GM18873 (cell line): ENCODE measurements around the gene RGS7.
"Not testable (repeated sequence)": the region's sequence is repeated elsewhere in the genome, so short reads cannot be mapped to it uniquely, and the experiment has no call there.

Source experiments
- ATAC-seq: cut with Tn5 transposase; IDR thresholded peaks from one replicate; pipeline ENCODE4 v1.9.1; 2021; ENCODE audit warnings: mild to moderate bottlenecking, moderate library complexity, moderate number of reproducible peaks; ENCODE audit not compliant: unreplicated experiment, low FRiP score

The RGS7 gene

DNA sequence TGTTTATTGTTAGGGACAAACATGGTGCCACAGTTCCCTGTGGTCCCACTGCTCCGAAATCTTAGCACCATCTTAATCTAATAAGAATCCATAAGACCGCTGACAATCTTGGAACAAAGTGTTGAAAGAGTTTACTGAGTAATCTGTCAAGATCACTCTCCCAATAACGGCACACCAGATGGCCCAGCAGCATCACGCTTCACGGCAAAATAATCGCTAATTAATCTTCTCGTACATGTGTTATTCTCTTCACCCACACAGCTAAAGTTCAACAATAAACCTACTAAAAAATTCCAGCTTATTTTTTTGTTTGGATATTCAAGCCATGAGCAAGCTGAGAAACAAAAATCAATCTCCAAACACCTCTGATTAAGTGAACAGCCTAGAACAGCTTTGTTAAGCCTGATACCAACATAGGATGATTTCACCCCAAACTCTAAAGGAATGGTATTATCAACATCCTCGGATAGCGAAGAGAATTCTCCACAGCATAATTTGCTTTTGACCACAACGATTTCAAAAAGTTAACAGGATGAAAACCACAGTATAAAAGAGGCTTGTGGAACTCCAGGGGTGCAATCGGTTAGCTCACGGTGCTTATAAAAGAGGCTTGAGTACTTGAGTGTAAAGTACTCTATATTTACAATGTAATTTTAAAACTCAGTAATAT, 415.2 kb downstream of the RGS7 start:
- no peak for ATAC-seq

DNA sequence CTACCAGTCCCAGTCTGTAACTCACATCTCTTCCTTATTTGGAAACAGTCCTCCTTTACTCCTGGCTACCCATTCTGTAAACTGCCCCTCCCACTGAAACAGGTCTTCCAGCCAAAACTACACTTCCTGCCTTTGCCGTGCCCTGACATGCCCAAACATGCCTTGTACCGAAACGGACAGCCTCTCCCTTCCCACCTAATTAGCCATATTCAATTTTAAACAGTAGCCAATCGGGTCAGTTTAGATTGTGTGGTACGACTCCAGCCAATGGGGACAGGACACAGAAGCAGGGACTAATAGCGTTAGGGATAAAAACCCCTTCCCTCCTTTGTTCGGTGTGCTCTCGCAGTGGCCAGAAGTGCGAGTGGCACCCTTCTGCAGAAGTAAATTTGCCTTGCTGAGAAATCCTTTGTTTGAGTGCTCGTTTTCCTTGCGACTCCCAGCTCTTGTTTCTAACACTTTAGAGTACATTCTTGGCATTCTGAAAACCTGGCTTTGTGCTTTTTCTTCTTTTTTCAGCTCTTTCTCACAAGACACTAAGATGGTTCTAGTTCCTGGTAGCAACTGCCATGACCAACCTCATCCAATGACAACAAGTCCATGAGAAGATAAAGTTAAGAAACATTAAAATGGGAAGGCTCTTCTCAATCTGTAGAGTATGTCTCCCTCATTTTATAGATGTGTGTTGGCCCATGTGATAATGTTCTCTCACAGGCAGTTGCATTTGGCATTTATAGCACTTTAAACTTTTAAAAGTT, 419.9 kb downstream of the RGS7 start:
- no peak for ATAC-seq

DNA sequence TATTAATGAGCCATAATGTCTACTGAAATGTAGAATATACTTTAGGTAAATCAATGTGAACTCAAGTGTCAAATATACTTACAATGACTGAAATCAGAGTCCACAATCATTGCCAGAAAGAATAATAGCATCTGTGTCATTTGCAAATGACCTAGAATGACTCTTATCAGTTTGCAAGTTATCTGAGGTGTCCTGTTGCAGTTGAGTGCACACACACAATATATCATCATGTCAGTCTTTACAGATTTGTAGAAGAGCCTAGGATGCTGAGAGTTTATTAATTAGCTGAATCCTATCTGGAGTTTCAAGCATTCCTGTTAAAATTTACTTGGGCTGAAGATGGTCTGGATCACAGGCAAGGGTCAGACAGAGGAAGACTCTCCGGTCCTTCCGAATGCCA, 421.1 kb downstream of the RGS7 start:
- no peak for ATAC-seq

DNA sequence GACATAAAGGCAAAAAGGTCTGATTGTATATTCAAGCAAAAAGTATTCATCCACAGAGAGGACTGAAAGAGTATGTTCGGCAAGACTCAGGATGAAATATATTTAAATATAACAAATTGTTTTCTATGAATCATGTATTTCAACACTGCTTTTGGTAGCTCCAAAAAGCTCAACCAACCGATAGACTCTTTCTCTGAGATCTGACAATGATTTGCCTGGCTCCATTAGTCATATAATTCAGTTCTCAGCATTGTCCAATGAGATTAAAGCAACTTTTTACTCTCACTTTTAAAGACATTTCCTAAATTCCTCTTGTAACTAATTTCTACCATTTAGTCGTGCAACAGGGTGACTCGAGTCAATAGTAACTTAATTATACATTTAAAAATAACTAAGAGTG, 426.0 kb downstream of the RGS7 start:
- no peak for ATAC-seq

DNA sequence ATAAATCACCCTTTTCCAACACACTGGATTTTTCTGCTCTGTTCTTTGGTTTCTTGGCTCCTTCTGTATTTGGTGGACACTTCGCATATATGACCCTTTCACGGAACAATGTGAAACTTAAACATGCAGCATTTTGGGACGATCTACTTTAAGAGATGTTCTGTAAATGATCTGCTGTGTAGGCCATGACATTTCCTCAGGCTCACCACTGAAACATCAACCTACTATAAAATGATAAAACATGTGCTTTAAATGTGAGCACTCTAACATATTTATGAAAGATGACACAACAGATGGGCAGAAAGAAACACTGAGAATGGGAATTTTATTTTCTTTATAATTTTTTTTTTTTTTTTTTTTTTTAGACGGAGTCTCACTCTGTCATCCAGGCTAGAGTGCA, 428.7 kb downstream of the RGS7 start:
- no peak for ATAC-seq

DNA sequence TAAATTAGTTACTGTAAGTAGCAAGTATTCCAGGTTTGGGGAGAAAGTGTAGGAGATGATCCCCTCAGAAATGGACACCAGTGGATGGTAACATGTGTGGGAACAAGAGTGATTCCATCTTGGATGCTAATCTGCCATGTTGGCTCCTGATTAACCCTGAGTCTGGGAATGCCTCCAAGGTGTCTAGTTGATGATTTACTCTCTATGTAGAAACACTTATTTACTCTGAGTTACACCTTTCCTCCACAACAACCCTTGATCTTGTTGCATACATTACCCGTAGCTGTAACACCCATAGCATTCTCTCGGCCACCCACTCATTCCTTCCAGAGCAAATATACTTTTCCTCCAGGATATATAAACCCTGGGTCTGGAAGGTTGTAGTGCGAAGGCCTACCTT, 429.2 kb downstream of the RGS7 start:
- no peak for ATAC-seq

DNA sequence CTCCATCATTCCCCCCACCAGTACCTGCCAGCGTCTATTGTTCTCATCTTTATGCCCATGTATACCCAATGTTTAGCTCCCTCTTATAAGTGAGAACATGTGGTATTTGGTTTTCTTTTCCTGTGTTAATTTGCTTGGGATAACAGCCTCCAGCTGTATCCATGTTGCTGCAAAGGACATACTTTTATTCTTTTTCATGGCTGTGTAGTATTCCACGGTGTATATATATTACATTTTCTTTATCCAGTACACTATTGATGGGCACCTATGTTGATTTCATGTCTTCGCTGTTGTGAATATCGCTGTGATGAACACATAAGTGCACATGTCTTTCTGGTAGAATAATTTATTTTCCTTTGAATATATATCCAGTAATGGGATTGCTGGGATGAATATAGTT, 431.7 kb downstream of the RGS7 start:
- no peak for ATAC-seq

DNA sequence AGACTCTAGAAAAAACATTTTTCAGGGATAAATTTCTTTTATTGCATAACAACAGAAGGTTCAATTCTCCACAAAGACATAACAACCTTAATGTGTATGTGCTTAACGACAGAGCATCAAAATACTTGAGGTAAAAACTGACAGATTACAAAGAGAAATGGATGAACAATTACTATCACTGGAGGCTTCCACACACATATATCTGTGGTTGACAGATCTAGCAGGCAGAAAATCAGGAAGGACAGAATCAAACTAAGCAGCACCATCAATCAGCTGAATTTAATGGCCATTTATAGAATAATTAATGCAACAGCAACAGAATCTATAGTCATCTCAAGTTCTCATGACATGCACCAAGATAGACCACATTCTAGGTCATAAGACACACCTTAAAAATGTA, 439.0 kb downstream of the RGS7 start:
- no peak for ATAC-seq

DNA sequence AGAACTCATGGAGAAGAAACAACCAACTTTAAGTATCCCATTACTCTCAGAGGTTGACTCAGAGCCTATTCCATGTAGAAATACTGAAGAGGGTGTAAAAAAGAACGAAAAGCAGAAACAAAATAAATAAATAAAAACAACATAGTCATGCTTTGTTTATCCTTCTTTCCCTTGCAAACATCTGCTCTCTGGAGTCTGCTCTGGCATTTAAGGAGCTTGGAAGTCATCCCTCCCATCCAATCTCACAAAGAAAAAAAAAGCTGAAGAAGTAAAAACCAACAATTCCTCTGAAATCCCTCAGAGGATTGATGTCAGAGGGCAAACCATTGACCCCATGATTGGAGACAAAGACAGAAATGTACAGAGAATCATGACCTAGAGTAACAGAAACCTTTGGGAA, 442.5 kb downstream of the RGS7 start:
- no peak for ATAC-seq

DNA sequence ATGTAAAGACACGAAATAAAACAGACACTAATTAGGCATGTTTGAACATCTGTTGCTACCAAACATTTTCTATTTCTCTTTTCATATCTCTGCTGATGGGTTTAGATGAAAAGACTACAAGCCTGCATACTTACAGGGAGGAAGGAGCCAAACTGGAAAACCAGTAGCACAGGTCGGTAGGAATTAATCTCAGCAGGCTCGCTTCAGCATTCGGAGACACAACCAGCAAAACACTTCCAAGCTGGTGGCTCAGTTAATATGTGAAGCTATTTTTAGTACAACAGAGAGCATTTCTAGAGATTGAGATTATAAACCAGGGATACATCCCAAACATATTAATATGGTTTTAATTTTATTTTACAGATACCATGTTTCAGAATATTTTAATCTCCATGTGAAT, 444.2 kb downstream of the RGS7 start:
- no peak for ATAC-seq

DNA sequence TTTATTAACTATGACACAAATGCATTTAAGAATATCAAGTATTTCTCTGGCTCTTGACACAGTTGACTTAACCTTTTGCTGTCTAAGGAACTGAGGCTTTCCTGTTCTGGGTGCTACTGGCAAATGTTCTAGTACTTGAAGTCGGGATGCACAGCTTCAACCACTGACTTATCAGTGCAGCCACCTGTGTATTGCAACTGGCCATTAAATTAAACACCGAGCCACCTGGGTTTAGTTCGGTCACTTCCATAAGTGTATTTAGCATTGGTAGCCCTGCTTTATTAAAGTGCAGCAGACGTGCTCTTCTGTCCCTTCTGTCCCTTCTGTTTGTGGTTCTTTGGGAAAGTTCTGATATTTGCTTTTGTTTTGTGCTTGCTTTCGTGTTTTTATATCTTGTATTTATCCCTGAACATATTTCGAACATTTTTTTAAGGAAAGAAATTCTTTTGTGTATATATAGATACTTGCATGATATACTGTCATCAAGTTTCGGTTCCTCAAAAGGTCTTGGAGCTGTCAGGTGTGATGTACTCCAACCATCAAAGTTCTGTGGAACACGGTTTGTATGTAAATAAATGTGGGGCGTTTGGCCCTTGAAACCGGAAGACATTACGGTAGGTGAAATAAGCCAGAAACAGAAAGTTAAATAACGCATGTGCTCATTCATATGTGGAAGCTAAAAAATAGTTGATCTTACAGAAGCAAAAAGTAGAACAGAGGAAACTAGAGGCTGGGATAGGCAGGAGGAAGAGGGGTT, 447.1 kb downstream of the RGS7 start:
- ATAC-seq = no peak

DNA sequence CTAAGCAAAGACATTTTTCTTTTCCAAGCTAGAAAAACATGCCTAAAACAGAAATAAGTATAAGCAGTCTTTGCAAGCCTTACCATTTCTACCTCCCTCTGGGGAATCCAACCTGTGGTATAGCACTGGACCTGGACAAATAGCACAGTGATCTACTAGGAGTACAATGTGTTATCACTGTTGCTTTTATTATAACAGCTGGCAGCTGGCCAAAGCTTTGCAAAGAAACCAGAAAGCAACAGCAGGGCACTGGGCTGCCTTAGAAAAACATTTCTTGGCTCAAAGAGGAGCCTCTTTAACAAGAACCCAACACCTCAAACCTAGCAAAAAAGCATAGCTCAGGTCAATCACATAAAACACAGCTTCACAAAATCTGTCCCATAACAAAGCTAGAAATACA, 450.5 kb downstream of the RGS7 start:
- ATAC-seq = no peak

DNA sequence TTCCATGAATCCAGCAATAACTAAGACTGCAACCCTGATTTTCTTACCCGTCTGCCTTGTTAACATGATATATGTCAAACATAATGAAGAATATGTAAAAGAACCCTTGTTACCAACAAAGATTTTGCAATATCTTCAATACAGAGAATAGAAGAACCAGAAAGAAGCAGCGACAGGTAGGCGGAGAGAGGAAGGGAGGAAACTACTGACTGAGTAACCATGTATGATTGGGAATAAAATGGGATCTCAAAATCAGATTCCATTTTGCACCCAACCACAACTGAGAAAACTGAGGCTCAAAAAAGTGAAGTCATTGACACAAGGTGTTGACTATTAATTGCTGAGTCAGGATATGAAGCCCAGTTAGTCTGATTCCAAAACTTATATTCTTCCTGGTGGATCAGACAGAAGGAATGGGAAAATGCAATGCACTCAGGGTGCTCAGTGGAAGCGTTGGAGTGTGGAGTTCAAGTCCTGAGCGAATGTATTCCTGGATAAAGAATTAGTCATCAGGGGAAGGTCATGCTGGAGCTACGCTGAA, 451.7 kb downstream of the RGS7 start:
- no peak for ATAC-seq

DNA sequence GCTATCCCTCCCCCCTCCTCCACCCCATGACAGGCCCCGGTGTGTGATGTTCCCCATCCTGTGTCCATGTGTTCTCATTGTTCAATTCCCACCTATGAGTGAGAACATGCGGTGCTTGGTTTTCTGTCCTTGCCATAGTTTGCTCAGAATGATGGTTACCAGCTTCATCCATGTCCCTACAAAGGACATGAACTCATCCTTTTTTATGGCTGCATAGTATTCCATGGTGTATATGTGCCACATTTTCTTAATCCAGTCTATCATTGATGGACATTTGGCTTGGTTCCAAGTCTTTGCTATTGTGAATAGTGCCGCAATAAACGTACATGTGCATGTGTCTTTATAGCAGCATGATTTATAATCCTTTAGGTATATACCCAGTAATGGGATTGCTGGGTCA, 461.6 kb downstream of the RGS7 start:
- ATAC-seq = not testable (repeated sequence)

DNA sequence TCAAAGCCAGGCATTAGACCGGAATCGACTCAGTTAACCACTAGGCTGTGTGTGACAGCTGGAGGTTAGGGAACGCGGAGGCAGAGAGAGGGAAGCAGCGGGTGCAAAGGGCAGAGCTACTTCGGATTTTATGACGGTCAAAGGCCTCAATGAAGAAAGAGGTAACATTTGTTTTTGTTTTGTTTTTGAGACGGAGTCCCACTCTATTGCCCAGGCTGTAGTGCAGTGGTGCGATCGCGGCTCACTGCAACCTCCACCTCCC, 468.3 kb downstream of the RGS7 start:
- ATAC-seq = no peak

DNA sequence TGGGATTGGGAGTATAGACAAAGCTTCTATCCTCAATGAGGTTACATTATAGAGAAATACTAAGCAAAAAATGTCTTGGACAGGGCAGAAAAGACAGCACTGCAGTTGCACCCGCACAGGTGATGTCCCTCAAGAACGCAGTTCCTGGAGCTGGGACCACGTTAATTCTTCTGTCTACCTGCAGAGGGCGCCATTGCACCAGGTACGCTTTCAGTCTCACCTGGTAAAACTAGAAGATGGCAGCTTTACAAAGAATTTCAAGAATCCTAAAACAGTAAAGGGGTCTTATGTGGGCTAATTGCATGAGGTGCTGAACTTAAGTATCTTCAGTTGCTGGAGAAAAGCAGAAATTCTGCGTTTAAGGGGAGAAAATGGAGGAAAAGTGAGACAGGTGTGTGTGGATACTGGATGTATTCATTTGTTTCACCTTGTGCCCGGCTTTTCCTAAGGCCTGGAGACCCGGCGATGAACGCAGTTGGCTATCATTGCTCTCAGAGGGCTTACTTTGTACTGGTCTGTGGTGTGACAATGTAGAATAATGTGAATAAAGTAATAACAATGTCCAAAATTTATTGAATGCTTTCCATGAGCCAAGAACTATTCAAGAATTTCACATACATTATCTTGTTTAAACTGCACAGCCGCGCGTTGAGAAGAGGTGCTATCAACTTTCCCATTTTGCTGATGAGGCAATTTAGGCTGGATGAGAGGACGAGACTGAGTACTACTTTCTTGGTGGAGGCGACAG, 468.8 kb downstream of the RGS7 start:
- ATAC-seq = no peak

DNA sequence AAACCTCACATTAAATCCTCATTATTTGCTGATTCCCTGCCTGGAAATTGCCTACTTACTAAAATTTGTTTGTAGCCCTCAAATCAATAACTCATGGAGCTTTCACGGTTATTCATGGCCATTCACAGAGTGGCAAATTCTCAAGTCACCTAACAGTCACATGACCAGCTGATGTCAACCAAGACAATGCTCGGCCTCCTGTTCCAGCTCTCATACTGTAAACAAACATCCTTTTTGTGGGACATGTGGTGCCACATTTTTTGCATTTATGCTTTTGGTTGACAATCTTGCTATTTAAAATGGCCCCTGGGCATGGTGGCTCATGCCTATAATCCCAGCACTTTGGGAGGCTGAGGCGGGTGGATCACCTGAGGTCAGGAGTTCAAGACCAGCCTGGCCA, 473.5 kb downstream of the RGS7 start:
- ATAC-seq = no peak

DNA sequence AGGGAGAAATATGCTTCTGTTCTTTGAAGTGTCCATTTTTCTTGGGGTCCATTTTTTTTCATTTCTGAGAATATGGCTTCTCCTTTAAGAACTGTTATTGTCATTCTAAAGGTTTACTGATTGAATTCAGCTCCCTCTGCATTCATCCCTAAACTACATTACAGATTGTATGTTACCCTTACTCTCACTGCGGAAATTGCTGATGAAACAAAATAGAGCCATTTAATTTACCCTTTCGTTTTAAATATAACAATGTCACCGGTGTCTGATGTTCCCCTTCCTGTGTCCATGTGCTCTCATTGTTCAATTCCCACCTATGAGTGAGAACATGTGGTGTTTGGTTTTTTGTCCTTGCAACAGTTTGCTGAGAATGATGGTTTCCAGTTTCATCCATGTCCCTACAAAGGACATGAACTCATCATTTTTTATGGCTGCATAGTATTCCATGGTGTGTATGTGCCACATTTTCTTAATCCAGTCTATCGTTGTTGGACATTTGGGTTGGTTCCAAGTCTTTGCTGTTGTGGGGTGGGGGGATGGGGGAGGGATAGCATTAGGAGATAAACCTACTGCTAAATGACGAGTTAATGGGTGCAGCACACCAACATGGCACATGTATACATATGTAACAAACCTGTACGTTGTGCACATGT, 474.2 kb downstream of the RGS7 start:
- not testable (repeated sequence) for ATAC-seq

DNA sequence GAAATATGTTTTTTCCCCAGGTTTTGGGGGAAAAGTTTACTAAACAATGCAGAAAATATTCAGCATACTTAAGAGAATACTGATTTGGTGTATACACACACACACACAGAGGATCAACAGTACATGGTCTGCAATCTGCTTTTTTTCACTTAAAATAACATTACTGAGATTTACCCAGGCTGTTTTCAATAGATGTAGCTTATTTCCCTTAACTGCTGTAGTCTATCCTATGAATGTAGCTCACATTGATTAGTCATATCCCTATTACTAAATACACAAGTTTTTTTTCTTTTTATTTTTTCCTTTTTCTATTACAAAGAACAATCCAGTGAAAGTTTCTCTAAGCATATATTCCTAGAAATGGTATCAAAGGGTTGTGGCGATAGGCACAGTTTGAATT, 478.4 kb downstream of the RGS7 start:
- no peak for ATAC-seq

DNA sequence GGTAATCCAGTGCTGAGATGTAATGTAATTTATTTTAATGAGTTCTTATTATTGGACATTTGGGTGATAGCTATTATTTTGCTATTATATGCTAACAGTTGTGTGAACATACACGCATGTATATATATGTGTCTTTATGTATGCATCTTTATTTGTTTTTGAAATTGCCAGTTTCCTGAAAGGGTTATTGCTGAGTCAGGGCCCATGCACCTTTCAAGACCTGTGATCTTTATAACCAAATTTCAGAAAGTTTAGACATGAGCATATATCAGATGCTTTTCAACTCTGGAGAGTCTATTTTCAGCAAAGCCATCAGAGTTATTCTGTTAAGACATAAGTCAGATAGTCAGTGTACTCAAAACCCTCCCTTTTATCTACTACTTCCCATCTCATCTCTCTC, 479.4 kb downstream of the RGS7 start:
- ATAC-seq = no peak
